HG02763 (cell line): ENCODE results near the gene WDFY2.

ENCODE experiments used
- ATAC-seq: cut with Tn5 transposase; IDR thresholded peaks from one replicate; pipeline ENCODE4 v1.9.1; 2021; ENCODE audit warnings: mild to moderate bottlenecking, moderate library complexity; ENCODE audit not compliant: unreplicated experiment

Gene WDFY2

DNA sequence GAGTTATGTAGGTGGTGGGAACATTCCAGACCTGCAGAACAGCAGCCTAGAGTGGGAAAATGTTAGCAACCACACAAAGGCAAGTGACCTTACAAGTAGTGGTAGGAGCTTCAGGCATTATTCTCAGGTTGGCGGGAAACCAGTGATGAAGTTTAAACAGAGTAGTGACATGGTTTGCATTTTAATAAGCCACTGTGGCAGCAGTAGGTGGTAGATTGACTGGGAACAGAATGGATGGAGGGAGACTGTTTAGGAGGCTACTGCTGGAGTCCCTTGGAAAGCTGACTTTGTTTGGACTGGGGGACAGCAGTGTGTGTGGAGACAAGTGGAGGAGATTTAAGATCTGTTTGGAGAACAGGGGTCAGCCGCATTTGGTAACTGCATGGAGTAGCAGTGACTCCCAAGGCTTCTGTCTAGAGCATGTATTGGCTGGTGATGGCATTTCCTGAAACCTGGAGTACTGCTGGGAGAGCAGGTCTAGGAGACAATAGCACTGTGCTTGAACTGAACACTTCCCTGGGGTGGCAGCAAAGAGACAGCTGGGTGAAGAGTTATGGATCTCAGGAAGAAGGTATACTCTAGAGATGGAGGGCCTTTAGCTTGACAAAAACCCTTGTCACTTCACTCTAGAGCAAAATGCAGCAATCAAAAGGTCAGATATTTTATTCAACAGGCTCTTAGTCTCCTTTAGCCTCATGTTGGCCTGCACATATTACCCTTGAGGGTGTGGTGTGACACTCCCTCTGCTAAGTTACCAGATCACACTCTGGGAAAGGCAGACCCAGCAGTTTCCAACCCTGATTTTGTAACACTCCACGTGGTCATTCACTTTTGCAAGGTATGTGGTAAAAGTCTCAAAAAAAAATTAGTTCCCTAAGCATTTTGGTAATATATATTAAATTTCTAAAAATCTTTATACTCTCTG lies 149.4 kb downstream of the WDFY2 start:
- ATAC-seq = no peak

DNA sequence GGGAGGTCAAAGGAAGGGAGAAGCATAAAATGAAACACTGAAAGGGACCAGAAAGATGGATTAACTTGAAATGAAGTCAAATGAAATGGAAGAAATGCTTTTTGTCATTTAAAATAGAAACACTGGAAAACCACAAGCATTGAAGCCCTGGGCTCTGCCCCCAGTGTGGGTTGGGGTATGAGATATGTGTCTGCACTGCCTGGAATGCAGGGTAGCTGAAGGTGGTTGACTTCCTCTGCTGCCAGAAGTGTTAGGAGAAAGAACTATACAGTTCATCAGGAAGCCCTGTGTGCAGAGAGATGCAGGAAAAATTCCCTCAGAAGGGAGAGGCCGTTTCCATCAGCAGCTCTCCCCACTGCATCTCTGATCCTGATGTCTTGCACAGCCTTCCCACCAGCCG lies 150.5 kb downstream of the WDFY2 start:
- no peak for ATAC-seq

DNA sequence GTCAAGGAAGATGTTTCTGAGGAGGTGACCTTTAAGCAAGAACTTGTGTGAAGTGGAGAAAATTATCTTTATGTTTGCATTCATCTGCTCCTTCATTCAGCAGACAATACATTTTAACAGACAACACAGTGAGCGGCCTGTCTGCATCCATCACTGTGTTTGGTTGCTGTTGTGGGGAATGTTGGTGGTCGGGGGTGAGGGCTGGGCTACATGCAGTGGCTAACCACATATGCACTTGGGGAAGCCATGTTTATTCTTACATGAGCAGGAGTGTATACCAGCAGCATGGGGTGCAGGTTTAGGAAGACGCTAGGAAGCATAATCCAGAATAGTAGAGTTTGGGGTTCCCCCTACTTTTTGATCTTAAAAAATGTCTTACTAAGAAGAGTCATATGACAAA lies 153.3 kb downstream of the WDFY2 start:
- no peak for ATAC-seq

DNA sequence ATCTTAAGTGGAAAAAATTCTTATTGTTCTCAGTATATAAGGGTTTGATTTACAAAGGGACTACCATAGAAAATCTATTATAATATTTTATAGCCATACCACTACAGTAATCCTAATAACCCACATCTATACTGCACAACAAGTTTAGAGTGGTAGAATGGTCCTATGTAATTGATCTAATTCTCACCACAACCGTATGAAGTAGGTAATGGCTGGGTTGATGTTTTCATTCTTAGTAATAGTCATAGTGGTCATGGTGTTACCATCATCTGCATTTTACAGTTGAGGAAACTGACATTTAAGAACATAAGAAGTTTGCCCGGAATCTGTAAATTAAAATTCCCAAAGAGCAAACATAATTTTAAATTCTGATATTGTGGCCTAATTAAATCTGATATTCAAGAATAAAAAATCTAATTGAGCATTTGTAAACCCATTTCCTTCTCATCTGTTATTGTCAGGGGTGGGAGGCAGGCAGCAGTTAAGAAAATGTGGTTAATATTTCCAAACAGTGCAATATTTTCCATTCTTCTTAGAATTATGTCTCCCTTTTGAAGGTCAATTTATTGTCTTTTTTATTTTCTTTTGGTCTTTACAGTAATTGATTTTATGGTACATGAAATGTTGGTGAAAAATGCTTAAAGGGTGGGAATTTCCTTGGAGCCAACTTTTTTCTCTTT lies 154.1 kb downstream of the WDFY2 start:
- no peak for ATAC-seq

DNA sequence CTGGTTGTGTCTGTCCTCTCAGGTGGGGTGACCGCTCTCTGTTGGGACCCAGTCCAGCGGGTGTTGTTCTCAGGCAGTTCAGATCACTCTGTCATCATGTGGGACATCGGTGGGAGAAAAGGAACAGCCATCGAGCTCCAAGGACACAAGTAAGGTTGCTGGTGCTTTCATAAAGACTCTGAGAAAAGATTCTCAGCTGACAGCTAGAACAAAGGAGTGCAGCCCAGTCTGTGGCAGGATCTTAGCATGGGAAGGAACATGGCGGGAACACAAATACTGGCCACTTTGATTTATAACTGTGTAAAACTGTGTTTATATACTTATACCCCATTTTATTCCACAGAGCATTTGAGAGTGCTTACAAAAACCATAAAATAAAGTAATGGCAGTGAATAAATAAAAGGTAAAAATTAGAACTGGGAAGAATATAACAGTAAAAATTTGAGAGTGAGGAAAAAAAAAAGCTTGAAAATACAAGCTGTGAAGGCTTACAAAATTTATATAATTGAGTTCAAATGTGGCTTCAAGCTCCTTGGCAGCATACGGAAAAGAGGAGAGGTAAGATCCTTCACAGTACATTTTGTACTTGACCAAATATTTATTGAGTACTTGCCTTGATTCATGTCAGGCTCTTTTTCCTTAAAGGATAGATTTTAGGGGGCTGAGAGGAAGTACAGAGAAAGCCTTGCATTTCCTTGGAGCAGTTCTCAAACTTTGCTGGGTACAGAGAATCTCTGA lies 154.9 kb downstream of the WDFY2 start:
- ATAC-seq = no peak

DNA sequence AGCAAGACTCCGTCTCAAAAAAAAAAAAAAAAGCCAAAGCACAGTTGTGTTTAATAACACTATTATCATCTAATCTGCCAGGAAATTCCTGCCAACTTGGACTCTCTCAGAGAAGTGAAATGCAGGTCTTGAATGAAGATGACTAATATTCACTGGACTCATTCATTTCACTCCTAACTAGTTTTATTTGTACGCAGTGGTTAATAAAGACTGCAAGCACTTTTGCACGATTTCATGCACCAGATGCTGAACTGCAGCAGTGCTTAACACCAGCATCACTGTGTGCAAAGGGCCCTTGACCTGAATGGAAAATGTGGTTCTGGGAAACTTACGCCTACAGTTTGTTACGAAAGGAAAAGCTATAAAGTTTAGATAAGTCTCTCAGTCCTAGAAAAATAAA lies 156.4 kb downstream of the WDFY2 start:
- ATAC-seq = no peak

DNA sequence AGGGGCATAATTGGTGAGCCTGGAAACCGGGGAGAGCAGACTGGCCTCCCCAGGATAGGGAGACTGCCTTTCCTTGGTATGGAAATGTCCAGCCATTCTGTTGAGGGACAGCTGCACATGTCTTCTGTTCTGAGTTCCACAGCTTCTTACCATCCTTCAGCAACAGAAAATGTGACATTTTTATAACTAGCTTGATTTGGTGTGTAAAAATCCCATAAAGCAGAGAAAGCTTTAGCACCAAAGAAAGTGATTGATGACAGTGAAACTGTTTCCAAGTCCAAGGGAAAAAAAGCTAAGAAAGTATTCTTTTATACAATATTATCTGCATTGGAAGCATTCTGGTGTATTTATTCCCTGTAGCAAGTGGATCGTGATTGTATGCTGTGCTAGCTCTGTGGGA lies 157.8 kb downstream of the WDFY2 start:
- no peak for ATAC-seq

DNA sequence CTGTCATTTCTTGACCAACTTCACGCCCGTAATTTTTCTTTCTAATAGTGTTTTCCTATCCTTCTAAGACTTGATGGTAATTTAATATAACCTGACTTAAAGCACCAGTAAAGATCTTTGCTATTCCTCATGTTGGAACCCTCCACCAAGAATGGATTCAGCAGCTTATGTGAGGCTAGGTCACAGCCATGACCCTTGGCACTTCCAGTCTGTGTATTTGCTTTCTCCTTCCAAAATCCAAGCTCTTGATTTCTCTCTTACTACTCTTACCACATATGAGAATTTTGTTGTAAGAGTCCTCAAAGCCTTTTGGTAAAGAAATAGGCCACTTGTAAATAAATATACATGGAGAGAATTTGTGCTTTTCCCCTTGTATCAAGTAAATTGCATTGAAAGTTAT lies 158.3 kb downstream of the WDFY2 start:
- no peak for ATAC-seq

DNA sequence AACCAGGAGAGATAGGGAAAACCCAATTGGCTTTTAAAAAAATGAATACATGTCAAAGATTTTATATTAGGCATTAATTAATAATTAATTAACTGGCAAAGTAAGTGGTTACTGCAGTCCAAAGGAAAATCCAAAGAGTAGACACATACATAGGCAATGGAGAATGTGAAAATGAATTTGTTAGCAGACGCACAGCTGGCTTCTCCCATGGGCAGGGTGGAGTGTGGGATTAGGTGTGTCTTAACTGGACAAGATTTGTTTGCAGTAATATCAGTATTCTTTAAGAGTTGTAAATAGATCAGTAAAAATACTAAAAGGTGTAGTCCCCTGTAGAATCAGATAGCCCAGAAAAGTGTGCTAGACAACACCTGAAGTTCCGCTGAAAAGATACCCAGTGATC lies 161.0 kb downstream of the WDFY2 start:
- no peak for ATAC-seq

DNA sequence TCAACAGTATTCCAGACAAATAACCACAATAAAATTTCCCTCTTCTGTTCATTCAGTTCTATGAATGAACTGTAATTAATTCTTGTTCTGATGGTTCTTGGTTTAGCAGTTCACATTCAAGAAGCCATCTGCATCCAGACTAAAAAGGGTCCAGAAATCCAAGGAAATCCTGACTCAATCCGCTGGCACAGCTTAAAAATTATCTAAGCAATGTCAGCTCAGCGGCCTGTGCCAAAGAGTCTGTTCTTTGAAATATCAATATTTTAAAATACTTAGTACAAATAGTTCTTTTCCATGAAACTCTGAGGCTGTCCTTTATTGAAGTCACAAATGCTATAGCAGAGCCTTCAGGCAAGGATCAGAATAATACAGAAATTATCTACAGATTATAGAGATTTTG lies 162.5 kb downstream of the WDFY2 start:
- no peak for ATAC-seq

DNA sequence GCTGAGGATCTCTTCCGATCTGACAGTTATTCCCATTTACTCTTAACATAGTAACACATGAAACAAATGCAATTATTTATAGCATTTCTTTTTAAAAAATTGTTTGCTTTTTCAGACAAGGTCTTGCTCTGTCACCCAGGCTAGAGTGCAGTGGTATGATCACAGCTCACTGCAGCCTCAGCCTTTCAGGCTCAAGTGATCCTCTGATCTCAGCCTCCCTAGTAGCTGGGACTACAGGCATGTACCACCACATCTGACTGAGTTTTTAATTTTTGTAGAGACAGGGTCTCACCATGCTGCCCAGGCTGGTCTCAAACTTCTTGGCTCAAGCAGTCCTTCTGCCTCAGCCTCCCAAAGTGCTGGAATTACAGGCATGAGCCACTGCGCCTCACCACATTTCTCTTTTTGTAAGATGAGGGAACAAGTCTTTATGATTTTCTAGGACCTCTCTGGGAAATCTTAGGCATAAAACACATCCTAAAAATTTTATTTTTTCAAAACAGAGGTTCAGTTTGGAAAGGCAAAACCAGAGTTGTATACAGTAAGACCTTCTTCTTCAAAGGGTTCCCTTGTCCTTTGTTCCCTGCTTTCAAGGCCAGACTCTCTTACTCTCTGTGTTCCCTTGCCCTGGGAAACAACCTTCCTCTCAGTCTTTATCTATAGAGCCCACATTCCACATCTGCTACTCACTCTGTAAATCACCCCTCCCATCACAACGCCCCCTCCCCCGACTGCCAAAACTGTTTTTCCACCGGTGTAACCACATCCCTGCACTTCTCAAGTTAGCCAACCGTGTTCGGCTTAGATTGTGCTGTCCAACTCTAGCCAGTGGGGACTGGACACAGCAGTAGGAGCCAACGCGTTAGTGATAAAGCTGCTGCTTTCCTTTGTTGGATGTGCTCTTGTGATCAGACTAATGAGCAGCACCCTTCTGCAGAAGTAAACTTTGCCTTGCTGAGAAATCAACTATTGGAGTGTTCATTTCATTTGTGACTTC lies 163.5 kb downstream of the WDFY2 start:
- ATAC-seq = no peak

DNA sequence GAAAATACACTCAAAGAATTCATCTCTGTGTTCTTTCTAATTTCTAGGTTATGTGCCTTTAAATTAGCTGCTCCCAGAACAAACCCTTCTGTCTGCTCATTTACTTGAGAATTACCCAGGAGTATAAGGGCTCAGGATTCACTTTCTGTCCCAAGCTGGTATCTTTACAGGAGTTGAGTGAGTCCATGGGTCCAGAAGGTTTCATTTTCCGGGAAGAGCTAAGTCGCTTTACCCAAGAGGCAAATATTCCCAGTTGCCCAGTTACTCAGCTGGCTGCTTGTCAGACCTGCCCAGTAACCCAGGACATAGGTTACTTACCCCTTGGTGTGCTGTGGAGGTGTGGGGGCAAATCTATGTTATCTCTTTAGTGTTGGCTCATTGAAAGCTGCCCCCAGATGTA lies 172.4 kb downstream of the WDFY2 start:
- ATAC-seq = no peak

DNA sequence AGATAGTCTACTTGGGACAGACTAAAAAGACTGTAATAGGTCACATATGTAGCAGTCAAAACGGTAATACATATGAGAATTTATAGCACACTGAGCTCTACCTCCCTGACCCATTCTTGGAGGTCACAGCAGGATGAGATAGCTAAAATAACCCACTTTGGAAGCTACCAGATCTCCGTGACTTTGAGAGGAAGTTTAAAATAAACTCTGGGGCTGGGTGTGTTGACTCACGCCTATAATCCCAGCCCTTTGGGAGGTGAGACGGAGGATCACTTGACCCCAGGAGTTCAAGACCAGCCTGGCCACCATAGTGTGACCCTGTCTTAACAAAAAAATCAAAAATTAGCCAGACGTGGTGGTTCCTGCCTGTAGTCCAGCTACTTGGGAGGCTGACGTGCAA lies 174.4 kb downstream of the WDFY2 start:
- no peak for ATAC-seq

DNA sequence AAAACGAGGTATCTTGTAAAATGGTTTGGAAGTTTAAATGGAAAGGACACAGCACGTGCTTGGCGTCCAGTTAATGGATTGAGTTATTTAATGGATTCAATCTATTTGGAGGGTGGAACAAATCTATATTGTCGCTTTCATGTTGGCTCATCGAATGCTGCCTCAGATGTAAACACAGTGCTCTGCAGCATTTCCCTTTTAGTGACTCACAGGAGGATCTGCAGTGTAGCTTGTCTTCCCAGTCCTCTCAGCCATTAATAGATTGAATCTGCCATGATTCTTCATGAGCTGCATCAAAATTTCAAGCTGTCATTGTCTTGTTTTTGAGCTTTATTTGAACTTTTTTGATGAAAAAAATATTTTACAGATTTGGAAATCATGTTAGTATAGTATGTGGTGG lies 175.0 kb downstream of the WDFY2 start:
- ATAC-seq = no peak

DNA sequence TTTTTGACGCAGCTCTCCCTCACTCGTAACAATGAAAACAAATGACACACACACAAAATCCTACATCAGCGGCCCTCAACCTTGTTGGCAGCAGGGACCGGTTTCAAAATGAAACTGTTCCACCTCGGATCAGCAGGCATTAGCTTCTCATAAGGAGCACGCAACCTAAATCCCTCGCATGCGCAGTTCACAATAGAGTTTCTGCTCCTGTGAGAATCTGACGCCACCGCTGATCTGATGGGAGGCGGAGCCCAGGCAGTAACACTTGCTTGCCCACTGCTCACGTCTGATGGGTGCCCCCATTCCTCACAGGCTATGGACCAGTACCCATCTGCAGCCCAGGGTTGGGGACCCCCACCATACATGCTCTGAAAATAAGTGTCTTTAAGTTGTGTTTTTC lies 176.3 kb downstream of the WDFY2 start:
- ATAC-seq = no peak

DNA sequence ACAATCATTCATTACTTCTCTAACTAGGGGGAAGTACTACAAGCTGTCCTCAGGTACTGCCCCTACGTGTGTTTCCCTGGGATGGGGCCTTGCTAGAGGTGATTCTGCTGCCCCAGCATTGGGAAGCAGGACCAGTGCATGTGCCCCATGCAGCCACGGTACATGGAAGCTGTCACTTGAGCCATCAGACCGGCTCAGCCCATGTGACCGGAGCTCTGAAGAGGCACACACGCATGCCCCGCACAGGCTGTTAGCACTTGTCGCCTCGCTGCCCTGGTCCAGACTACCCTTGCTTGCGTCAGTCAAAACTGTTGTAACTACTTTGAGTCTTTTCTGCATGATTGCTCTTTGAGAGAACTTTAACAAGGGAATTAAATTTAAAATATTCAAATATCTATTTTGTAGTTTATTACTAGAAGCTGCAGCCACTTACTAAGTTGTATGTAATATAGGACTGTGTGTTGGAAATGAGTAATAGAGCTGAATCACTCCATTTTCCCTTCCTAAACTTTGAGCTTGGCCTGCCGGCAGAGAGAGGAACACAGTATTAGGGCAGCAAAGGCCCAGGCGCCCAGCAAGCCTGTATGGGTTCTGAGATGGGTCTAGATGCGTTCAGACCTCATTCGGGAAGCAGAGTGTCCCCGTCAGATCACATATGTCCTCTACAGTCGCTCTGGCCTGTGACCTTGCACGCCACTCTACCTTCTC lies 177.5 kb downstream of the WDFY2 start:
- no peak for ATAC-seq

DNA sequence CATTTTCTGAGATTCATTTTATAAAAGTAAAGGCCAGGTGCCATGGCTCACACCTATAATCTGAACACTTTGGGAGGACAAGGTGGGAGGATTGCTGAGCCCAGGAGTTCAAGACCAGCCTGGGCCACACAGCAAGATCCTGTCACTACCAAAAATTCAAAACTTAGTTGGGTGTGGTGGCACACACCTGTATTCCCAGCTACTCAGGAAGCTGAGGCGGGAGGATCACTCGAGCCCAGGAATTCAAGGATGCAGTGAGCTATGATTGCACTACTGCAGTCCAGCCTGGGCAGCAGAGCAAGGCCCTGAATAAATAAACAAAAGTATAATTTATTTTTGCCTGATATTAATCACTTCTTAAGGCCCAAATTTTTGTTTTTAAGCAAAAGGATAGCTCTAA lies 179.2 kb downstream of the WDFY2 start:
- no peak for ATAC-seq

DNA sequence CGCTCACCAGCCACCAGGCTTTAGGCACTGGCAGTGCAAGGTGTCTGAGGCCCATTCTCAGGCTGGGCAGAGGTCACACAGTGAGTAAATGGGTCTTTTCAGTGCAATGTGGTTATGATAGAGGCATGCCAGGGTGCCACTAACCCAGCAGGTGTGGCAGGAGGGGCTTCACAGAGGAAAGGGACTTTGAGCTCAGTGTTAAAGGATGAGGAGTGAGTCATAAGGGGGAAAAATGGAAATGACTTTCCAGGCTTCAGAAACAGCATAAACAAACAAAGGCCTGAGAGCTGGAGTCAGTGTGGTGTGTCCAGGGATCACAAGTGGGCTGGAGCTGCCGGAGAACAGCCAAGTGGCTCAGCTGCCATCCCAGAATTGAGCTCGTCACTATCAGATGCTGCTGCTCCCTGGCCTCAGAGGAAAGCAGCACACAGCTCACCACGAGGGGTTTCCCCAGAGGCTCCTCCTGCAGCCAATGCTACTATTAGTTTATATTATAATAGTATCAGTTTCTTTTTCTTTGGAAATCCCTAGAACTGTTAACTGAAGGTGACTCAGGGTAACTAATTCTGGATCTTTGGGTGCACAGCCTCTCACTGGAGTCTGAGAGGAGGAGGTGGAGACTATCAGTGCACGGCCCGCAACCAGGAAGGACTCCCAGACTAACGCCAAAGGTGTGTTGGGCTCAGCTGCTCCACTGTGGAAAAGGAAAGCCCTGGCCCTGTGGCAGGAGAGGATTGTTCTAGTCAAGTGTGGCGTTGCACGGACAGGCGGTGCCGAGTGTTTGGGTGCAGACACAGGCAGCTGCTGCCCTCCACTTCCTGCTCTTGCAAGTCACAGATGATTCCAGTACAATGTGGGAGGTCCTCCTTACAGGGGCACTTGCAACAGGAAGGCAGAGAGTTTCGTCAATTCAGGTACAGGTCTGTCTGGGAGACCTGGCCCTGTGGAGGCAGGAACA lies 180.2 kb downstream of the WDFY2 start:
- peak; percentile 77 for ATAC-seq

DNA sequence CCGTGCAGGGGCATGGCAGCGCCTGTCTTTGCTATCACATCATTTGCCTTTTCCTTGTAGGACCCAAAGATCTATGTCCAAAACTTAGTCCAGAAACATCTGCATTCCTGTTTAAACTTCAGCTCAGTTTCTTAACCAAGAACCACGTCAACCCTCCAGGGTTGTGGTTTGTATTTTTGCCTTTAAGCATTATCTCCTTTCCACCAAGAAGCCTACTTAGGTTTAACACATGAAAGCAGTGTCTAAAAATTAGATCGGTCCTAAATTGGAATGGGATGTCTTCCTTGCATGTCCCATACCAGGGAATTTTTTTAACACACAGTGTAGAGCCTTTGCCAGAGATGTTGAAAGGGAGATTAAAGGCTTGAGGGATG lies 180.9 kb downstream of the WDFY2 start:
- ATAC-seq = no peak
